WERI-Rb-1 (cell line): ENCODE measurements around the gene MYO10.

Experiments used
- DNase-seq: peaks from one replicate; pipeline ENCODE4 v3.0.0-alpha.2; 2020
- H3K27ac ChIP-seq: fragments of 250-450 bp; sonication (Bioruptor Pico); 2 replicates; pipeline ENCODE4 v1.5.1; 2020; ENCODE audit warnings: mild to moderate bottlenecking, moderate library complexity
- H3K27me3 ChIP-seq: fragments of 250-450 bp; sonication (Bioruptor Pico); 2 replicates; pipeline ENCODE4 v1.5.1; 2021; ENCODE audit warnings: mild to moderate bottlenecking, low read depth, moderate library complexity; ENCODE audit not compliant: insufficient read depth, severe bottlenecking
- H3K36me3 ChIP-seq: fragments of 250-450 bp; sonication (Bioruptor Pico); 2 replicates; pipeline ENCODE4 v1.5.1; 2020; ENCODE audit warnings: mild to moderate bottlenecking, moderate library complexity
- H3K4me3 ChIP-seq: 2 replicates; pipeline ENCODE4 v1.5.1; 2011; ENCODE audit warnings: low read depth, mild to moderate bottlenecking, control low read depth, low read length
- H3K9me3 ChIP-seq: fragments of 250-450 bp; sonication (Bioruptor Pico); 2 replicates; pipeline ENCODE4 v1.5.1; 2021; ENCODE audit warnings: mild to moderate bottlenecking, moderate library complexity; ENCODE audit not compliant: severe bottlenecking
- TF ChIP-seq, protein P1 (sequence below): IDR thresholded peaks from 2 replicates; pipeline ENCODE4 v1.5.1; 2011; ENCODE audit warnings: low read depth, mild to moderate bottlenecking, control low read depth, inconsistent platforms, low read length

The MYO10 gene

GRCh38 chr5:16713386-16713928 is 222.6 kb downstream of the MYO10 start:
- TF ChIP-seq, protein P1, sequence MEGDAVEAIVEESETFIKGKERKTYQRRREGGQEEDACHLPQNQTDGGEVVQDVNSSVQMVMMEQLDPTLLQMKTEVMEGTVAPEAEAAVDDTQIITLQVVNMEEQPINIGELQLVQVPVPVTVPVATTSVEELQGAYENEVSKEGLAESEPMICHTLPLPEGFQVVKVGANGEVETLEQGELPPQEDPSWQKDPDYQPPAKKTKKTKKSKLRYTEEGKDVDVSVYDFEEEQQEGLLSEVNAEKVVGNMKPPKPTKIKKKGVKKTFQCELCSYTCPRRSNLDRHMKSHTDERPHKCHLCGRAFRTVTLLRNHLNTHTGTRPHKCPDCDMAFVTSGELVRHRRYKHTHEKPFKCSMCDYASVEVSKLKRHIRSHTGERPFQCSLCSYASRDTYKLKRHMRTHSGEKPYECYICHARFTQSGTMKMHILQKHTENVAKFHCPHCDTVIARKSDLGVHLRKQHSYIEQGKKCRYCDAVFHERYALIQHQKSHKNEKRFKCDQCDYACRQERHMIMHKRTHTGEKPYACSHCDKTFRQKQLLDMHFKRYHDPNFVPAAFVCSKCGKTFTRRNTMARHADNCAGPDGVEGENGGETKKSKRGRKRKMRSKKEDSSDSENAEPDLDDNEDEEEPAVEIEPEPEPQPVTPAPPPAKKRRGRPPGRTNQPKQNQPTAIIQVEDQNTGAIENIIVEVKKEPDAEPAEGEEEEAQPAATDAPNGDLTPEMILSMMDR: no peak
- peaks cover 27% of the 10 kb centered on the region for H3K36me3 ChIP-seq
- no peaks in the 10 kb centered on the region for H3K9me3 ChIP-seq
- H3K27ac ChIP-seq: no peak overlapping the region
- H3K27me3 ChIP-seq: no peaks in the 10 kb centered on the region
- no peak overlapping the region for H3K4me3 ChIP-seq
- DNase-seq: no peak

DNA sequence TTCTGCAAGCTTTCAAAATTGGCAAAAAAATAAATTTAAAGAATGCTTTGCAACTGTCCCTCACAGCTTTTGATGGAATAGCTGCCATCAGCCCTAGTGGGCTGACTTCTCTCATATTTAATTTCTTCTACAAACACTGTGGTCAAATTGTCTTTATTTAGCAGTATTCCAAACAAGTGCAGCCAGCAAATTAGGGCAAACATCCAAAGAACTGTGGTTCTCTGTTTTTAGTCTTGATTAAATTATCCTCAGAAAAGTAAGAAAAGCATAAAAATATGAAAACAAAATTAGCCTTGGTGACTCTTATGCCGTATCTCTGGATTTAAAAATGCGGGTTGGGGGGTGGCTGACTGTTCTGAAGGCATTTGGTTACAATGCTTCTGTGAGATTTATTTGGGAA is 223.5 kb downstream of the MYO10 start:
- no peak overlapping the region for H3K27ac ChIP-seq
- H3K4me3 ChIP-seq: no peak overlapping the region
- H3K36me3 ChIP-seq: peaks cover 35% of the 10 kb centered on the region
- TF ChIP-seq, protein P1: no peak
- H3K27me3 ChIP-seq: no peaks in the 10 kb centered on the region
- H3K9me3 ChIP-seq: no peaks in the 10 kb centered on the region
- DNase-seq: no peak

- TF ChIP-seq, protein P1: no peak
- Histone ChIP-seq H3K36me3 (peaks cover 40% of the 10 kb centered on the region), H3K27me3 (no peaks in the 10 kb centered on the region), H3K27ac (no peak overlapping the region), H3K4me3 (no peak overlapping the region), H3K9me3 (no peaks in the 10 kb centered on the region)
- no peak for DNase-seq
These were observed 223.9 kb downstream of the MYO10 start for GRCh38 chr5:16712178-16712577.

- Histone ChIP-seq H3K36me3 (peaks cover 52% of the 10 kb centered on the region), H3K9me3 (no peaks in the 10 kb centered on the region), H3K27ac (no peak overlapping the region), H3K4me3 (no peak overlapping the region), H3K27me3 (no peaks in the 10 kb centered on the region)
- no peak for DNase-seq
- TF ChIP-seq, protein P1: no peak
These were observed 226.2 kb downstream of the MYO10 start for GRCh38 chr5:16709691-16710433.

GRCh38 chr5:16707869-16708192 is 228.3 kb downstream of the MYO10 start:
- Histone ChIP-seq H3K27me3 (no peaks in the 10 kb centered on the region), H3K27ac (no peak overlapping the region), H3K4me3 (no peak overlapping the region), H3K9me3 (no peaks in the 10 kb centered on the region), H3K36me3 (peaks cover 69% of the 10 kb centered on the region)
- TF ChIP-seq, protein P1: no peak
- no peak for DNase-seq
